HG03196 (cell line): ENCODE data around the gene MRPS21.

Source experiments
- ATAC-seq: cut with Tn5 transposase; IDR thresholded peaks from one replicate; pipeline ENCODE4 v1.9.1; 2021; ENCODE audit not compliant: unreplicated experiment

The MRPS21 gene

DNA sequence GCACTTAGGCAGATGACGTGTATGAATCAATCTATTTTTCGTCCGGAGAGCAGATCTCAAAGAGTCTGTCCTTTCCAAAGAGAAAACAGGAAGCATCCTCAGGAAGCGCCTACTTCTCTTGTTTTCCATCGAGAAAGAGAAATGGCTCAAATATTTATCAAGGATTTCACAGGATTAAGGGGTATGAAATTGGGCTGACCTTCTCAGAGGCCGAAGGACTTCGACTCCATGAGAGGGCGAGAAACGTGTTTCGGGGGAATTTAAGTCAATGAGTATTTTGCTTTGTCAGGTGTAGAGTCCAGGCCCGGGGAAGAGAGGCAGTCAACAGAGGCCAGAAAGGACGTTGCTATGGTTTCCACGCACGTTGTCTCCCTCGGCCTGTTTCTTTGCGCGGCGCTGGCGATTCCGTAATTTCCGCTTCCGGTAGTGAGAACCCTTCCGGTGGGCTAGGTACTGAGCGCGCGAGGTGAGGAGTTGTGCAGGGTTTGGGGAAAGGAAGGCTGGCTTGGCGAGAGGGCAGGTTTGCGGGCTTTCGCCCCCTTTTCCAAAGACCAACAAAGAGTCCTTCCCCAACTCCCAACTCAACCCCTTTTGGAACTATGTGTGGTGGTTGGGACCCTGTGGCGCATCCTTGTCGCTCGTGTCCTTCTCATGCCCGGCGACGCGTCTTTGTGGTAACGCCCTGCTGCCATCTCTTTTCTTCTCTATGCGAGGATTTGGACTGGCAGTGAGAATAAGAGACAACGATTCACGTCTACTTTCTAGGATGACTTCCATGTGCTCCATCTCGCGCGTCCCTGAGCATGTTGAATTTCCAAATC, at the start of gene MRPS21:
TSS of gene MRPS21 (plus strand) at position 429 of the 821 bp plus-strand sequence. CDS start 506 bp downstream, outside the sequence.
- peak; percentile 96 for ATAC-seq

DNA sequence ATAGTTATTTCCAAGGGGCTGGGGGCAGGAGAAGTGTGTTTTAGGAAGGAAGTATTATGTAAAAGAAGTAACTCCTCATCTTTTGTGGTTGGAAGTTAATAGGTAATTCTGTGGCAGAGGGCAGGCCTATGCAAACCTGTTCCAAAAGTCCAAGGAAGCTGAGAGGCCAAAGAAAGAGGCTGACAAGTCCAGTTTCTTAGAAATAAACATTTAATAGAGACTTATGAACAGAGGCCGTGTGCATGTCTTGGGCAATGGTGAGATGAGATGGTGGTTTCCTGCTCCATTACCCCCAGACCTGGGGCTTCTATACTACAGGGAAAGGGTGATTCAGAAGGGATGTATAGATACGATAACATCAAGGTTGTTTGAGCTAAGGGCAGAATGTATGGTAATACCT, 43.7 kb upstream of the MRPS21 start:
- no peak for ATAC-seq

DNA sequence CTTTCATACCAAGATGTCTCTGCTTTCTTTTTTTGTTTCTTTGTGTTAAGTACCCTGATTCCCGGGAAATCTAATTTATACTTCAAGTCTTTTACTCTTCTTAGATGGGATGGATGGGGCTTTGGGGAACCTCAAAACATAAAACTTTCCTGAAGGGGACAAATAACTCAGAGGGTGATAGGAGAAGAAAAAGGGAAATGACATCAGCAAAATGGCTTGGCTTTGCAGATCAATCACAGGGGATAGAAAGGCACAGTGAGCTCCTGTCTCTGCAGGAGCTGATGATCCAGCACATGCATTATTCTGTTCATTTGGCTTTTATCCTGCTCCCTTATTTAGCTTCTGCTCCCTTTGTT, 37.5 kb upstream of the MRPS21 start:
- ATAC-seq: no peak

DNA sequence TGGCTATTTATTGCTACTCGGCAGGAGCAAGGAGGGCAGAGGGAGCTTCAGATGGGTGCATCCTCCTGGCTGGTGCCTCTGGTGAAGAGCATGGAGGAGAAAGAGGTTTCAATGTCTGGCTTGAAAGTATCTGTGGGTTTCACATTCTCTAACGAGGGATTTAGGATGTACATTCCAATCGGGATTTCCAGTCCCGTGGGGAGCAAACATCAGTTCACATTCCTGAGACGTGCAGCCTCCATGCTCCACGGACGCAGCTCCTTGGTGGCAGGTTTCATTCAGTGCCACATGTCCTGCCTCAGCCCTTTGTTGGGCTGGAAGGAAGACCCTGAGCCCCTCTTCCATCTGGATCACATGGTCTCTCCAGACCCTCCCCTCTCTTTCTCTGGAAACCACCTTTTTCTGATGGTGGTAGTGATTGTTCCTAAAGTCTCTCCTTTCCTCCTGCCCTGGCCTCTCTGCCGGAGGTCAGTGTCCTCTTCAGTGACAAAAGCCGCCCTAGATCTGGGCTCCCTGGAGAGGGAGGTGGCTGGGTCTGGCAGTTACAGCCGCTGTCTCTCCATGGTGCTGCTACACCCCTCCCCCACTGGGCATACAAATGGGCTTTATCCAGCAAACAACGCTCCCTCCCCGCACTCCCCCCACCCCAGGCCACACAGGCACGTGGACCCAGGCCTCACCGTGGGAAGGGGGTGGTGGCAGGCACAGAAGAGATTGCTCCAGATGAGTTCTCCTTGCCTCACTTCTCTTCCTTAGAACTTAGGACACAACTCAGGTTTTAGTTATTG, 36.9 kb upstream of the MRPS21 start:
- no peak for ATAC-seq

DNA sequence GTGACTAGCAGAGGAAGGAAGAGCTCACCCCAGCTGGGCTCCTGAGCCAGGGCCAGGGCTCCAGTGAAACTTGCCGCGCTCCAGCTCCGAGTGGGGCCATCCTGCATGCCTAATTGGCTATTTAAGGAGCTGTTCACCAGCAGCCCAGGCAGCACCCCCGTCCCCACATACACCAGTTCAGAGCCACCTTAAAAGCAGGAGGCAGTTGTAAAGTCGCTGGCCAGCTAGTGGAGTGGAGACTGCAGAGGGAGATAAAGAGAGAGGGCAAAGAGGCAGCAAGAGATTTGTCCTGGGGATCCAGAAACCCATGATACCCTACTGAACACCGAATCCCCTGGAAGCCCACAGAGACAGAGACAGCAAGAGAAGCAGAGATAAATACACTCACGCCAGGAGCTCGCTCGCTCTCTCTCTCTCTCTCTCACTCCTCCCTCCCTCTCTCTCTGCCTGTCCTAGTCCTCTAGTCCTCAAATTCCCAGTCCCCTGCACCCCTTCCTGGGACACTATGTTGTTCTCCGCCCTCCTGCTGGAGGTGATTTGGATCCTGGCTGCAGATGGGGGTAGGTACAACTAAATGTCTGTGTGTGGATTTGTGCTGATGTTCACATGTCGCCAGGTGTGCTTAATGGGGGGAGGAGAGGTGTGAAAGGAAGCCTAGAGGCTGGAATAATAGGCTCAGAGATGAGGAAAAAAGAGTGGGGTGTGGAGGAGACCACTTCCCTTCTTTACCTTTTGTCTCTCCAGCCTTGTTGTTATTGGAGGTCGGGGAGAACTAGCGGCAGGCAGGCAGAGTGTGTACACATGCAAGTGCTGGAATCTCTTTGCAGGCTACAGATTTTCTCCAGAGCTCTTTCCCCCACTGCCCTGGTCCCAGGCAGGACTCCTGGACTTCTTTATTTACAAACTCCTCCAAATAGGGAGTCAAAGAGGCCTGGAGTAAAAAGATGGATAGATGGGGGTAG, 35.8 kb upstream of the MRPS21 start, which contains the start of gene CA14:
TSS of gene CA14 (plus strand) at position 151 of the 962 bp plus-strand sequence. CDS start at position 506, 355 bp downstream.
- no peak for ATAC-seq

DNA sequence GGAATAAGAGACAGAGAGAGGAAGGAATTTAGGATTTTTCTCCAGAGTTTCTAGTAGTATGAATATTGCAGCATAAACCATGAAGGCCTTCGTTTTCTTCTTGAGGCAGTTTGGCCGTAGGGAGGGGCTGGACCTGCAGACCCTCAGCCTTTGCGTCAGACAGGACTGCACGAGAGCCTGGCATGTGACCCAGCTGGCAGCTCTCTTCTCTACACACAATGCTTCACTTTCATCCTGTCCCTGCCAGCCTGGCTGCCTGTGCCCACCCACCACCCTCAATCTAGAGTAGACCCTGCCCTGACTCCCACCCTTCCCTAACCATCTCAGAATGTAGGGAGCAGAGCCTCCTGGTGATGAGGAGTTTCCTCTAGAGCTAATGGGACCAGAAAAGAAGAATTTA, 34.4 kb upstream of the MRPS21 start:
- ATAC-seq: no peak

DNA sequence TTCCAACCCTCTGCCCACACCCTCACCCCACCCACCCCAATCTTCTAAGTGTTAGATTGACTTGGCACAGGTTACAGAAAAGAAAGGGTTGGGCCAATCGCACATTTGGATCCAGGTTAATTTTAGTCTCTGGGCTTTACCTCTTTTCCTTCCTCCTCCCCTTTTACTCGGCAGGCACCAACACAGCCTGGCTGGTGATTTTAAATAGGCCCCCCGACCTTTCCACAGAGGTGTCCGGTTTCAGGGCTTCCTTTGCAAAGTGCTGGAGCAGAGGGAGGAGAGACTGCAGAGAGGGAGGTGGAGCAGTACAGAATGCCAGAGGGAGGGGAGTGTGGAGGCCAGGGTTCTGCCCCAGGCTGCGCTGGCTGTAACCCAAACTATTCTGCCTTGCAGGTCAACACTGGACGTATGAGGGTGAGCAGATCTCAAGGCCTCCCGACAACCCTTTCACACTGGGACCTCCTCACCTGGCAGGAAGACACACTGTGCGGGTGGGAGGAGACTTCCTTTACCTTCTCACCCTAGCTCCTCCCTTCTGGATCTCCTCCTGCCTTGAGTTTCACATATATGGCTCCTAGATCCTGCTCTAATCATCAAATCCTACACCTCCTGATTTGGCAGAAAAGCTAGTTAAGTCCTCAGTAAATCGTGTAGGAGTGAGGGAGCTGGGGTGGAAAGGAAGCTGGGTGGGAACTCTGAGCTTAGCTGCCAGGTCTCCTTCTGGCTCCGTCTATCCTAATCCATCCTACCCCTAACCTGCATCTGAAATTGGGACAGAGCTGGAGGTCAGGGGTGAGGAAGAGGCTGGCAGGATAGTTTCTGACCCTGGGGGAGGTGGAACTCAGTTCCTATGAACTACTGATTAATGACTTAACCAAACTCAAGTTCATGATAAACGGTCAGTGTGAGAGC, 33.6 kb upstream of the MRPS21 start:
- ATAC-seq: no peak

DNA sequence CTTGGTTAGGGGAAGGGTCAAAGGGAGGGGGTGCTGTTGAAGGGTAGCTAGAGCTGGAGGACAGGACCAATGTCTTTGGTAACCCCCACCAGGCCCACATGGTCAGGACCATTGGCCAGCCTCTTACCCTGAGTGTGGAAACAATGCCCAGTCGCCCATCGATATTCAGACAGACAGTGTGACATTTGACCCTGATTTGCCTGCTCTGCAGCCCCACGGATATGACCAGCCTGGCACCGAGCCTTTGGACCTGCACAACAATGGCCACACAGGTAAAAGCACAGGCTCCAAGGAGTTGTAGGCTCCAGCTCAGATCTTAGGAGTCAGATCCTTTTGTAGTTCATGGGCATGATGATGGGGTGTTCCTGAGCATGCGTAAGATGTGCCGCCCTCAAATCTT, 32.3 kb upstream of the MRPS21 start:
- ATAC-seq: no peak

DNA sequence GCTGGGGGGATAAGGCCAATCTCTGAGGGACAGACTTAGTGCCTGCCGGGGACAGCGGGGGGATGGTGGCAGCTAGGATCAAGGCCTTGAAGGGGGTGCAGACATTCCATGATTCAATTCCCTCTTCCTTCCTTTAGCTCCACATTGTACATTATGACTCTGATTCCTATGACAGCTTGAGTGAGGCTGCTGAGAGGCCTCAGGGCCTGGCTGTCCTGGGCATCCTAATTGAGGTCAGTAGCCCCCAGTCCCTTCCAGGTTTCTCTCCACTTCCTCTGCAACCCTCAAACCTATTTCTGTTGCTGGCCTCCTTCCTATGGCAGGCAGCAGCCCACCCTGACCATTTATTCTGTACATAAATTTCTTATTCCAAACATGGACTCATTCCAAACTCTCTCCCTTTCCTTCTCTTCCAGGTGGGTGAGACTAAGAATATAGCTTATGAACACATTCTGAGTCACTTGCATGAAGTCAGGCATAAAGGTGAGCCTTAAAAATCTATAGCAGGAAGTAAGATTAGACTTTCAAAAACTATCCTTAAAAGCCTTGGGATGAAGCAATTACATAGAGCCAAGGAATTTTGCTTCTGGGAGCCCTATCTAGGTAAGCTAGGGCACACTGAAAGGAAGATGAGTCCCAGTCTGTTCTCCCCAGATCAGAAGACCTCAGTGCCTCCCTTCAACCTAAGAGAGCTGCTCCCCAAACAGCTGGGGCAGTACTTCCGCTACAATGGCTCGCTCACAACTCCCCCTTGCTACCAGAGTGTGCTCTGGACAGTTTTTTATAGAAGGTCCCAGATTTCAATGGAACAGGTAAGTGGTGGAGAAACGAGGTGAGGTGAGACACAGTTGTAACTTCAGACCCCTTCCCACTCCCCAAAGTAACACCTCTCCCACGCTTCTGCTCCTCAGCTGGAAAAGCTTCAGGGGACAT, 31.0 kb upstream of the MRPS21 start:
- no peak for ATAC-seq

DNA sequence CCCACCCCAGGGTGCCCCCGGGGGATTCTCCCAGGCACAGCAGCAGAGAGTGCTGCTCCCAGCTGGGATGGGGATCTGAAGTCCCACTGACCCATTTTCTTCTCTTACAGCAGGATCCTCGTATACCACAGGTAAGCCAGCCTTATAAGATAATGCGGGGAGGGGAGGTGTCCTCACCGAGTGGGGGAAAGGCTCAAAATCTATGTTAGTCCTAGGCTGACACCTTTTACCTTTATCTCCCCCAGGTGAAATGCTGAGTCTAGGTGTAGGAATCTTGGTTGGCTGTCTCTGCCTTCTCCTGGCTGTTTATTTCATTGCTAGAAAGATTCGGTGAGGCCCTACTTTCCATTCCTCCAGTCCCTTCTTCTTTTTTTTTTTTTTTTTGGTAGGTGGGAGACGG, 30.1 kb upstream of the MRPS21 start:
- ATAC-seq: no peak

DNA sequence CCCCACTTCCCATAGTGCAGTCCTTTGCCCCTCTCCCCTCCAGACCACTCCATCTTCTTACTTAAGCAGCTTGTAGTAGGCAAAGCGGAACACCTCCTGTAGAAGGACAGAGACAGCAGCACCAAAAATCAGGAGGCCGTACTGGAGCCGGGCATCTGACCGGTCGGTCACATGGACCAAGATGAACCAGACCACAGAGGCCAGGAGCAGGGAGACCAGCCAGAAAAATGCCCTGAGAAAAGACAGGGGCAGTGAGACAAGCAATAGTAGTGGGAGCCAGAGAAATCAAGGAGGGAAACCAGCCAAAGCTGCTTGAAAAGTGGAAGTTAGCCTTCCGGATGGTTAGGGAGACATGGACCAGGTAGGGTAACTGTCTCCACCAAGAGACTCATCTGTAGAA, 25.8 kb upstream of the MRPS21 start:
- ATAC-seq: no peak

DNA sequence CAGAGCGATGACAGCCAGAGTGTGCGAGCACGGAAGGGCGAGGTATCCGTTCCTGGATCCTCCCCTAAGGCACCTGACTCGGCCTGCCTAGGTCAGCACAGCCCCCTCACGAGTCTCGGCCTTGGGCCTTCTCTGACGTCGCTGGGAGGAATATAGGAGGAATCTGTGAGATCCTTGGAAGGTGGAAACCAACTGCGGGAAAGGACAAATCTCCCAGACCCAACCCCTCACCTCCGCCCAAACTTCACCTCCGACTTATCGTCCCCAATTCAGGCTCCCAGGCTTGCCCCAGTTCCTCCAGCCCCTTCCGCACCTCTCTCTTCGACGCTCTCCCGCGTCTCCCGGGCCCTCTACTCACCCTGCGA, 25.3 kb upstream of the MRPS21 start:
- ATAC-seq: peak; percentile 18

DNA sequence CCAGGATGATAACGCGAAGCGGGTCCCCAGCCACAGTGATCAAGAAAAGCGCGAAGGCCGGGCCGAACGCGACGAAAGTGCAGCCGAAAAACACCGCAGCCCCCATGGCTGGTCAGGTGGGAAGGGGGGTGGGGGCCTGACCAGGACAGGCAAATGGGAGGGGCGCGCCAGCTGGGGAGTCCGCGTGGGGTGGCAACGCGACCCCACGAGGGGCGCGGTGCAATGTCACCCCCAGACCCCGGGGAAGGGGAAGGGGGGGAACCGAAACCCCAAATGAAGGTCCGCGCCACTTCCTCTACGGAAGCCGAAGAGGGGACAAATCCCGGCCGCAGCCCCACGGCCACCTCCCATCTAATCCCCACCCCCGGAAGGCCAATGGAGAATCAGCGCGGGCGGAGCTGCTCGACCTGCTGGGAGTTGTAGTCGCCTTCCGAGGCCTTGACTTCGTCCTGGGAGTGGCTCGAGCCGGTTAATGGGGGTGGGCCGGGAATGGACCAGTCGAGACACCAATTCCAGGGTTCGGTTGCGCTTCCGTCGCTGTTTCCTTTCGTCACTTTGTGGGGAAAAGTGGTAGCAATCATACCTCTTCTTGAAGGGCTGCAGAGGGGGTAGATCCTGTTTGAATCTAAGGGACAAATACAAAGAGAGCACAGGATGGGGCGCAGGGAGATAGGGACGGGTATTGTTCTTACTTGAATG, 24.8 kb upstream of the MRPS21 start, which contains the start of gene APH1A:
TSS of gene APH1A (minus strand) at position 312 of the 699 bp plus-strand sequence. CDS start at position 106, 206 bp downstream.
- ATAC-seq: peak; percentile 86

DNA sequence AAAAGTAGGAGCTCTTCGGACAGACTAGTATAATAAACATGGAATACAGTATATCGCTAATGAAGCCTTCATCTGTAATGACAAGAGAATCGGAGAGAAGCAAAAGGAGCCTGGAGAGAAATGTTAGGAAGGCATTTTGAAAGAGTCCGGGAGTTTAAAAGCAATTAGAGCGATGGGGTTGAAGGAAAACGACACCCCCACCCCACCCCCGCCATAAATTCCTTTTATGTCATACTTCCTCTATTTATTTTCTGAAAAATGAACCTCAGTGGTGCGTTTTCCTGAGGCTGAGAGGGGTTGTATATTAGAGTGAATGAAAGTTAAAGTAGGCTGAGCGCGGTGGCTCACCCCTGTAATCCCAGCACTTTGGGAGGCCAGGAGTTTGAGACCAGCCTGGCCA, 24.2 kb upstream of the MRPS21 start:
- no peak for ATAC-seq

DNA sequence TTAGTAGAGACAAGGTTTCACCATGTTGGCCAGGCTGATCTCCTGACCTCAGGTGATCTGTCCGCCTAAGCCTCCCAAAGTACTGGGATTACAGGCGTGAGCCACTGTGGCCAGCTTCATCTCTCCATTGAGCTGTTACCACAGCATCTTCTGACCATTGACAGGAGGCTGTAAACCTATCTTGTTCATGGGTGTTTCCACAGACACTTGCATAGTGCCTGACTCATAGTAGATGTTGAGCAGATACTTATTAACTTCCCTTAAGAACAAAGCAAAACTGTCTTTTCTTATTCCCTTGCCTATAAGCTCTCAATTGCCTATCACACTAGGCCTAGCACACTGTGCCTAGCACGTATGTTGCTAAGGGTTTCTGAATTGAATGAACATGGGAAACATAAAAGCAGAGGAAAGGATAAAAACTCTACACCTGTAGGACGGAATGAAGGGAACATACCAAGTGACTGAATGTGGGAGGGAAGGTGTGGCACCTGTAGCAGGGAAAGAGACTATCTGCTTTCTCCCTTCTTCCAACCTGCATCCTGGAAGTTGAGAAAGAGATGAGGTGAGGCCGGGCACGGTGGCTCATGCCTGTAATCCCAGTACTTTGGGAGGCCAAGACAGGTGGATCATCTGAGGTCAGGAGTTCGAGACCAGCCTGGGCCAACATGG, 22.2 kb upstream of the MRPS21 start:
- ATAC-seq: no peak

DNA sequence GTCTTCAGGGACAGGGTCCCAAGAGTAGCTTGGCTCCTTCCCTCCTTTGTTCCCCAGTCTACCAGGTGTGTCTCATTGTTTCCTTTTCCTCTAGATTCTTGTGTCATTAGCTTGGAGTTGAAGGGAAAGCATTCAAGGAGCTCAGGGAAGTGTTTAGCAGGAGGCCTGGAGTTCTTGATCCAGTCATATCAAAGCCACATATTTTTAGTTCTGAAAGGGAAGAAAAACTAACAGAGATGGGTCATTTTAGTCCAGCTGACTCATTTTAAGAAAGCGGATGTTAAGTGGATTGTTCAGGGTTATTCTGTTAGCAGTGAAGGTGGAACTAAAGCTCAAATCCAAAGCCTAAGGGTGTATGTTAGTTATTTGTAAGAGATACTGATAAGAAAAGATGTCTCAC, 20.4 kb upstream of the MRPS21 start:
- ATAC-seq: no peak

DNA sequence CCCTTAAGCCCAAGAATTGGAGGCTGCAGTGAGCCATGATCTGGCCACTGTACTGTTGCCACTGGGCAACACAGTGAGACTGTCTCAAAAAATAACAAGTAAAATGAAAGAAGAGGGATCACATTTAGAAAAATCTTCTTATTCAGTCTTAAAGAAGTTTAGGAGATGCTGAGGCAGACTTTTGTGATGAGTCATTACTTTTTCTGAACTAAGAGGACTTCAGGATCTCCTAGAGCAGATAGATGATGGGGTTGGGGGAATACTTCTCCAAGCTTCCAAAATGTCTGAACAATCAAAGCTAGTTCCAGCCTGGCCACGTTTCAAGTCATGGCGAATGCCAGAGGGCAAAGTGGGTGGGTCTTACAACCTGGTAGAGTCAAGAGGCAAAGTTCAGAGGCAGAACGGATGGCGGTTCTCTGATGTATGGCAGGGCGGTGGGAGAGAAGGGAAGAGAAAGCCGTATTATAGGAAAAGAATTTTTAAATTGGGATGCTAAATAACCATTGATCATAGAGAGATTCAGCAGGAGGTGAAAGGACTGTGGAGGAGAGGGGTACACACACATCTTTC, 13.4 kb upstream of the MRPS21 start:
- ATAC-seq: no peak
